Measurements from ENCODE around the gene EPHA8. TPM values are rescaled to one million over a fixed set of nuclear protein-coding genes. Genes with fewer than 3 reads are reported as not detected.

Gene EPHA8
- total RNA-seq, 1 experiment from 2014 or later: not detected

DNA sequence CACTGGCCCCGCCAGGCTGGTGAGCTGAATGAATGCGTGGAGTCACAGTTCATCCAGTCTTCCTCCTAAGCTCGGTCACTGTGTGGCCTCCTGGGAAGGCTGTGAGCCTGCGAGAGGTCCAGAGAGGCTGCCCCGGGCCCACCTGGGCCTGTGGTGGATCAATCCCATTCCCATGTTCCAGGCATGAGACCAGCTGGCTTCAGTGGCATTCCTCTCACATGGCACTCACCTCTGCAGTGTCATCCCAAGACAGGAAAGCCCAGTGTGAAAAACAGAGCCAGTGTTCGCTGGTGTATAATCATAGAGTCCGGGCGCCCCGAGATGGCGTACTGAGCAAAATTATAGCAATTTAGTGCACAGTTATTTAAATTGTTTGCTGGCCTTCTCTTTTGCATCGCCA lies 37.6 kb upstream of the EPHA8 start:
- intact Hi-C loops (cut with micrococcal nuclease; ENCODE audit: unreplicated experiment): no loop called here
- H3K36me3 Mint-ChIP-seq (ENCODE audit: insufficient read depth, unreplicated experiment): peaks cover 32% of the 10 kb centered on the region
- no peaks in the 10 kb centered on the region for H3K9me3 ChIP-seq
- no peak overlapping the region for H3K4me3 Mint-ChIP-seq (ENCODE audit: unreplicated experiment)
- H3K9me3 Mint-ChIP-seq (ENCODE audit: unreplicated experiment): no peaks in the 10 kb centered on the region
- DNase-seq: no peak
- ChIA-PET CTCF (interaction anchor here (1.1 kb wide), 1 partner anchor 115 kb away, joined by 3 read pairs; no protein-coding TSS in a partner anchor), POLR2A (no interaction called here)
- H3K27me3 Mint-ChIP-seq (ENCODE audit: insufficient read depth, unreplicated experiment): no peaks in the 10 kb centered on the region
- no peaks in the 10 kb centered on the region for H3K27me3 ChIP-seq (replicated peaks; ENCODE audit: control insufficient read depth, insufficient read depth, low read length)
- no peaks in the 10 kb centered on the region; the same call in 1 of the 2 replicates for H3K36me3 ChIP-seq (ENCODE audit: control insufficient read depth, insufficient read depth, low read length)
- no peaks in the 10 kb centered on the region for H3K4me1 Mint-ChIP-seq (ENCODE audit: low read depth, unreplicated experiment)
- H3K4me3 ChIP-seq (ENCODE audit: low read depth, low read length): no peak overlapping the region
- H3K27ac Mint-ChIP-seq (ENCODE audit: unreplicated experiment): no peak overlapping the region
- BruUV-seq (replicated peaks): no TSS peak
- H3K4me1 ChIP-seq: no peaks in the 10 kb centered on the region
- TF ChIP-seq, protein P1, sequence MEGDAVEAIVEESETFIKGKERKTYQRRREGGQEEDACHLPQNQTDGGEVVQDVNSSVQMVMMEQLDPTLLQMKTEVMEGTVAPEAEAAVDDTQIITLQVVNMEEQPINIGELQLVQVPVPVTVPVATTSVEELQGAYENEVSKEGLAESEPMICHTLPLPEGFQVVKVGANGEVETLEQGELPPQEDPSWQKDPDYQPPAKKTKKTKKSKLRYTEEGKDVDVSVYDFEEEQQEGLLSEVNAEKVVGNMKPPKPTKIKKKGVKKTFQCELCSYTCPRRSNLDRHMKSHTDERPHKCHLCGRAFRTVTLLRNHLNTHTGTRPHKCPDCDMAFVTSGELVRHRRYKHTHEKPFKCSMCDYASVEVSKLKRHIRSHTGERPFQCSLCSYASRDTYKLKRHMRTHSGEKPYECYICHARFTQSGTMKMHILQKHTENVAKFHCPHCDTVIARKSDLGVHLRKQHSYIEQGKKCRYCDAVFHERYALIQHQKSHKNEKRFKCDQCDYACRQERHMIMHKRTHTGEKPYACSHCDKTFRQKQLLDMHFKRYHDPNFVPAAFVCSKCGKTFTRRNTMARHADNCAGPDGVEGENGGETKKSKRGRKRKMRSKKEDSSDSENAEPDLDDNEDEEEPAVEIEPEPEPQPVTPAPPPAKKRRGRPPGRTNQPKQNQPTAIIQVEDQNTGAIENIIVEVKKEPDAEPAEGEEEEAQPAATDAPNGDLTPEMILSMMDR (IDR thresholded peaks at IDR 0.05; ENCODE audit: insufficient read depth in 1 of 2, low read depth in 1 of 2, low read length in 1 of 2, severe bottlenecking in 1 of 2, unreplicated experiment in 1 of 2): no peak

DNA sequence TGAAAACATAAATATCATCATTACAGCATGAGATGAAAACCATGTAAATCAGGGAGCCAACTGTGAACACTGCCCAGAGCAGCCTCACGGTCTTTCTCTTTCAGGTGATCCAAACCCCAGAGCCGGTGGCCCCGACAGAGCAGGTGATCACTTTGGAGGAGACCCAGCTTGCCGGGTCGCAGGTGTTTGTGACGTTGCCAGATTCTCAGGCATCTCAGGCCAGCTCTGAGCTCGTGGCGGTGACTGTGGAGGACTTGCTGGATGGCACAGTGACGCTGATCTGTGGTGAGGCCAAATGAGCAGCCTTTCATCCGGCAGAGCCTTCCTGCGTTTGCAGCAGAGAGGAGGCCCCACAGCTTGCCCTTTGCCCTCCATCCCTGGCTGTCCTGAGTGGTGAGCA lies 37.2 kb upstream of the EPHA8 start:
- BruUV-seq (replicated peaks): no TSS peak
- CTCF ChIA-PET: interaction anchor here (1.1 kb wide), 1 partner anchor 115 kb away, joined by 3 read pairs; no protein-coding TSS in a partner anchor
- Histone ChIP-seq H3K4me1 (no peaks in the 10 kb centered on the region), H3K9me3 (no peaks in the 10 kb centered on the region), H3K27me3 (replicated peaks; ENCODE audit: control insufficient read depth, insufficient read depth, low read length) (no peaks in the 10 kb centered on the region), H3K36me3 (ENCODE audit: control insufficient read depth, insufficient read depth, low read length) (no peaks in the 10 kb centered on the region; the same call in 1 of the 2 replicates), H3K4me3 (ENCODE audit: low read depth, low read length) (no peak overlapping the region)
- no peak for DNase-seq
- Mint-ChIP-seq H3K4me1 (ENCODE audit: low read depth, unreplicated experiment) (no peaks in the 10 kb centered on the region), H3K27ac (ENCODE audit: unreplicated experiment) (no peak overlapping the region), H3K9me3 (ENCODE audit: unreplicated experiment) (no peaks in the 10 kb centered on the region), H3K4me3 (ENCODE audit: unreplicated experiment) (no peak overlapping the region), H3K27me3 (ENCODE audit: insufficient read depth, unreplicated experiment) (no peaks in the 10 kb centered on the region), H3K36me3 (ENCODE audit: insufficient read depth, unreplicated experiment) (peaks cover 28% of the 10 kb centered on the region)
- TF ChIP-seq, protein P1 (IDR thresholded peaks at IDR 0.05; ENCODE audit: insufficient read depth in 1 of 2, low read depth in 1 of 2, low read length in 1 of 2, severe bottlenecking in 1 of 2, unreplicated experiment in 1 of 2): no peak
- intact Hi-C loops (cut with micrococcal nuclease; ENCODE audit: unreplicated experiment): no loop called here
- POLR2A ChIA-PET: no interaction called here

DNA sequence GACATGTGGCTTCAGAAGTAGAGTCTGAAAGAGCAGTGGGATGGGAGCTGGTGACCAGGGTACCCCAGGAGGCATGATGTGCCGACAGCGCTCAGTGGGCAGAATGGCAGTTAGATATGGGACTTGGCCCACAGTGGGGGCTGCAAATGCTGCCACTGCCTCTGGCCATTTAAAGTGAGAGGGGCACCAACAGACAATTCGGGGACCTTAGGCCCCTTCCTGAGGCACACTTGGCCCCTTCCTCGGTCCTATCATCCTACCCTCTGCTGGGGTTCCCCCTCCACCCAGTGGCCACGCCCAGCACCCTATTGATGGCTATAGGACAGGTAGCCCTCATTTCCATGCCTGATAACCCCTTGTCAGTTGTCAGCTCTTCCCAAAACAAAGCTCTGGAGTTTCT lies 36.6 kb upstream of the EPHA8 start:
- intact Hi-C loops (cut with micrococcal nuclease; ENCODE audit: unreplicated experiment): no loop called here

More for the DNA sequence above, 36.6 kb upstream of the EPHA8 start:
- H3K27ac Mint-ChIP-seq (ENCODE audit: unreplicated experiment): no peak overlapping the region
- Histone ChIP-seq H3K4me1 (no peaks in the 10 kb centered on the region), H3K27me3 (replicated peaks; ENCODE audit: control insufficient read depth, insufficient read depth, low read length) (no peaks in the 10 kb centered on the region), H3K36me3 (ENCODE audit: control insufficient read depth, insufficient read depth, low read length) (no peaks in the 10 kb centered on the region; the same call in 1 of the 2 replicates), H3K9me3 (no peaks in the 10 kb centered on the region), H3K4me3 (ENCODE audit: low read depth, low read length) (no peak overlapping the region)
- CTCF ChIA-PET: interaction anchor here (1.0 kb wide), 1 partner anchor 16 kb away, joined by 4 read pairs; no protein-coding TSS in a partner anchor
- no peak for DNase-seq
- TF ChIP-seq, protein P1 (IDR thresholded peaks at IDR 0.05; ENCODE audit: insufficient read depth in 1 of 2, low read depth in 1 of 2, low read length in 1 of 2, severe bottlenecking in 1 of 2, unreplicated experiment in 1 of 2): no peak
- no peak overlapping the region for H3K4me3 Mint-ChIP-seq (ENCODE audit: unreplicated experiment)
- no TSS peak for BruUV-seq (replicated peaks)
- POLR2A ChIA-PET: no interaction called here
- H3K27me3 Mint-ChIP-seq (ENCODE audit: insufficient read depth, unreplicated experiment): no peaks in the 10 kb centered on the region
- no peaks in the 10 kb centered on the region for H3K4me1 Mint-ChIP-seq (ENCODE audit: low read depth, unreplicated experiment)
- peaks cover 22% of the 10 kb centered on the region for H3K36me3 Mint-ChIP-seq (ENCODE audit: insufficient read depth, unreplicated experiment)
- H3K9me3 Mint-ChIP-seq (ENCODE audit: unreplicated experiment): no peaks in the 10 kb centered on the region

Measured in Caco-2 (cell line).